H1 (cell line): ENCODE data around the gene LPAR3. TPM values are rescaled to one million over a fixed set of nuclear protein-coding genes. Genes with fewer than 3 reads are reported as not detected.

Experiments
- CBX5 ChIP-seq: fragments of 300-800, 300-1000 bp; sonication (generic); IDR thresholded peaks from 2 replicates; pipeline ENCODE4 v1.7.1; 2016; ENCODE audit warnings: antibody characterized with exemption, low read length, low read depth
- CHD7 ChIP-seq: fragments of 300-600 bp; sonication (generic); IDR thresholded peaks from 2 replicates; pipeline ENCODE4 v1.7.1; 2012; ENCODE audit warnings: low read length, moderate library complexity, mild to moderate bottlenecking, inconsistent platforms; ENCODE audit not compliant: insufficient replicate concordance
- CTBP2 ChIP-seq: IDR thresholded peaks from 2 replicates; pipeline ENCODE4 v1.7.0; 2011; ENCODE audit warnings: borderline replicate concordance, mild to moderate bottlenecking, moderate library complexity, mixed read lengths, low read length; ENCODE audit not compliant: insufficient read depth, insufficient read length
- EP300 ChIP-seq, 2 experiments: IDR thresholded peaks; 1 replicate in 1 of 2; 2 replicates in 1 of 2; pipeline ENCODE4 v1.6.1; 2011 to 2012; ENCODE audit warnings: low read depth in 2 of 2, low read length in 2 of 2, mild to moderate bottlenecking in 2 of 2, borderline replicate concordance in 1 of 2, inconsistent platforms in 1 of 2, moderate library complexity in 1 of 2
- HDAC2 ChIP-seq, 2 experiments: fragments of 300-600 bp in 1 of 2; sonication (generic) in 1 of 2; IDR thresholded peaks; 2 replicates each; pipeline ENCODE4 v1.6.1; 2011 to 2012; ENCODE audit warnings: low read depth in 2 of 2, low read length in 2 of 2, mild to moderate bottlenecking in 2 of 2, moderate library complexity in 2 of 2, borderline replicate concordance in 1 of 2, inconsistent platforms in 1 of 2
- POLR2A ChIP-seq, 2 experiments: IDR thresholded peaks; 1 replicate in 1 of 2; 2 replicates in 1 of 2; pipeline ENCODE4 v1.6.1; 2011; ENCODE audit warnings: low read depth in 2 of 2, low read length in 2 of 2, mild to moderate bottlenecking in 2 of 2; ENCODE audit errors: control extremely low read depth in 1 of 2
- RFX5 ChIP-seq: IDR thresholded peaks from 2 replicates; pipeline ENCODE4 v1.6.1; 2011; ENCODE audit warnings: low read depth, low read length, improper control_type of control experiment, borderline replicate concordance
- SP2 ChIP-seq: IDR thresholded peaks from 2 replicates; pipeline ENCODE4 v1.6.1; 2012; ENCODE audit warnings: mild to moderate bottlenecking, low read length, inconsistent platforms
- SRF ChIP-seq: IDR thresholded peaks from 2 replicates; pipeline ENCODE4 v1.6.1; 2011; ENCODE audit warnings: mild to moderate bottlenecking, low read depth, low read length, moderate library complexity
- TBP ChIP-seq: IDR thresholded peaks from 2 replicates; pipeline ENCODE4 v1.6.1; 2011; ENCODE audit warnings: low read depth, low read length, improper control_type of control experiment
- polyA plus RNA-seq, 7 experiments: library from polyadenylated mRNA; depleted of rRNA in 3 of 7; stranded (reverse) in 5 of 7; unstranded in 2 of 7; fragments of >200 nt in 5 of 7; fragments of 200-250 nt in 2 of 7; gene quantifications; 1 replicate in 5 of 7; 2 replicates in 1 of 7; 4 replicates in 1 of 7; pipeline versions ENCODE4 v1.2.1 to v1.2.3, GENCODE V29; 2011 to 2013; ENCODE audit warnings: missing spikeins in 2 of 7, mixed read lengths in 2 of 7
- total RNA-seq: library from RNA; stranded (reverse); fragmentation: NEBNext Ultra II Directional; extraction: Animal tissue kit (Norgen Biotek cat#: 25700); gene quantifications from 2 replicates; pipeline ENCODE4 v1.2.1, GENCODE V29; 2021

LPAR3 gene
- total and polyA plus RNA-seq, 2 of the 8 experiments (the other 6 are each of a cell fraction or from before 2014, with no cell fraction given): 17.1 to 25.4 TPM

GRCh38 chr1:84795966-84796600, 96.9 kb downstream of the LPAR3 start (continued):
- no peak for TF ChIP-seq CHD7
- no peak for TF ChIP-seq TBP
- no peak for TF ChIP-seq POLR2A (IDR thresholded peaks at IDR 0.05; ENCODE audit: control extremely low read depth in 1 of 2, low read depth in 2 of 2, low read length in 2 of 2)
- no peak for TF ChIP-seq CTBP2
- no peak for TF ChIP-seq SP2
- TF ChIP-seq CBX5: no peak
- no peak for TF ChIP-seq RFX5
- no peak for TF ChIP-seq SRF
- TF ChIP-seq HDAC2 (IDR thresholded peaks at IDR 0.05; ENCODE audit: borderline replicate concordance in 1 of 2, low read depth in 2 of 2, low read length in 2 of 2): no peak
- no peak for TF ChIP-seq EP300 (IDR thresholded peaks at IDR 0.05; ENCODE audit: borderline replicate concordance in 1 of 2, low read depth in 2 of 2, low read length in 2 of 2)
